ENCODE results near the gene RTN1. TPM values are rescaled to one million over a fixed set of nuclear protein-coding genes. Genes with fewer than 3 reads are reported as not detected.

The RTN1 gene
- total RNA-seq, 1 experiment from 2014 or later, result 1.1 TPM

DNA sequence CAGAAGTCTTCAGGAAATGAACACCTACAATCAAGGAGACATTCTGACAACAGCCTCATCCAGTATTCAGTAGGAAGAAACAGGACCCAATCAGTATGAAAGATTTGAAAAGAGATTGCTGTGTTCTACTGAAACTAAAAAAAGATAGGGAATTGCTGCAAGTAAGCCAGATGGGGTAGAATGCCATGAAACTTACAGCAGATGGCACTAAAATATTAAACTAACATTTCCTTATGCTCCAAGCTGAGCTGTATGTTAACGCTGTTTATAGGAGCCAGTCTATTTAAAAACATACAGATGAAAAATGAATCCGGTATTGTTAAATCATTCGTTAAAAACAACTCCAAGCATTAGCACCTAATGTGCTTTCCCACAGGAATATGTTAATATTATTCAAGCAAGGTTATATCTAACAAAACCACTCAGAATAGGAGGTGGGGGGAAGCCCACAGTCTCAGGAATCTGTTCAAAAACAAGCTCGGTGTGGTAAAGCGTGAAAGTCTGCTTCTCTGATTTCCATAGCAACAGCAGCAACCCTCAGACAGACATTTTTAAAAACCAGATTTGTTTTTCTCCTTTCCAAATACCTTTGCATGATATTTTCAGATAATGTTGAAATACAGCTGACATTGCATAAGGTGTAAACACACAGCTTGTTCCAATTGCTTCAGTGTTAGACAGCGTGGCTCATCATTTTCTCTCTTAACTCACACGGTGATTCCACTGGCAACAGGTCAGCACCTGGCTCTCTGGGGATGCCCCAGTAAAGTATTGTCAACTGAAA is 162.6 kb downstream of the RTN1 start:
- no peak for TF ChIP-seq ELF4 (CRISPR knock-in tag; IDR thresholded peaks at IDR 0.05; ENCODE audit: low read depth)

DNA sequence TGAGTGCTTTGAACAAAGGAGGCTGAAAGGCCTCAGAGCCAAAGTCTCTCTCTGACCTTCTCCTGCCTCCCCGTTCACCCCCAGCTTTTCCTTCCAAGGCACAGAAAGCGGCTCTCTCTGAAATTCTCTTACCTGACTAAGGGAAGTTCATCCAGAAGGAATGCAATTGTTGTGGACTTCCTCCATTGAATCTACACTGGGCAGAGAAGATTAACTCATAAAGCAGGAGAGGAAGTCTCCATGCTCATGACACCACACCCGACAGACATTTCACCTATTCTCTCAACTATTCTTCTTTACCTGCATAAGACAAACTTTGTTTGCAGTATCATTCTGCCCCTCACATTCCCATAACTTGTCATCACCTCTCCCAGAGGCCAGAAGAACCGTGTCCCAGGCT is 164.7 kb downstream of the RTN1 start:
- CTCF ChIA-PET, result no interaction called here
- POLR2A ChIA-PET, result no interaction called here
- no peaks in the 10 kb centered on the region for H3K4me1 Mint-ChIP-seq

More for the DNA sequence above, 162.6 kb downstream of the RTN1 start:
- DNase-seq (ENCODE audit: low spot score) (no peak), ATAC-seq (no peak)
- Mint-ChIP-seq H3K4me1 (no peaks in the 10 kb centered on the region), H3K36me3 (no peaks in the 10 kb centered on the region), H3K4me3 (no peak overlapping the region), H3K27ac (no peak overlapping the region), H3K9me3 (peaks cover 8% of the 10 kb centered on the region), H3K27me3 (ENCODE audit: low read depth) (no peaks in the 10 kb centered on the region)
- ChIA-PET POLR2A (no interaction called here), CTCF (interaction anchor here (1.0 to 1.4 kb wide), 2 partner anchors 20 to 190 kb away, joined by 3 to 4 read pairs; no protein-coding TSS in a partner anchor)

More for the DNA sequence above, 164.7 kb downstream of the RTN1 start:
- Mint-ChIP-seq H3K4me3 (no peak overlapping the region), H3K36me3 (peaks cover 11% of the 10 kb centered on the region), H3K27ac (no peak overlapping the region), H3K9me3 (peaks cover 26% of the 10 kb centered on the region), H3K27me3 (ENCODE audit: low read depth) (no peaks in the 10 kb centered on the region)
- TF ChIP-seq GABPB1 (CRISPR knock-in tag; IDR thresholded peaks at IDR 0.05) (no peak), ZNF671 (CRISPR knock-in tag; IDR thresholded peaks at IDR 0.05) (no peak), ELF4 (CRISPR knock-in tag; IDR thresholded peaks at IDR 0.05; ENCODE audit: low read depth) (no peak), NFATC4 (CRISPR knock-in tag; IDR thresholded peaks at IDR 0.05) (no peak), JAZF1 (CRISPR knock-in tag; IDR thresholded peaks at IDR 0.05) (no peak), IRF2 (CRISPR knock-in tag; IDR thresholded peaks at IDR 0.05; ENCODE audit: borderline replicate concordance, low read depth) (no peak), EMX1 (CRISPR knock-in tag; IDR thresholded peaks at IDR 0.05) (no peak), RORB (CRISPR knock-in tag; IDR thresholded peaks at IDR 0.05) (no peak), ZNF219 (CRISPR knock-in tag; IDR thresholded peaks at IDR 0.05; ENCODE audit: borderline replicate concordance) (no peak), PRRX2 (CRISPR knock-in tag; IDR thresholded peaks at IDR 0.05) (no peak), SOX15 (CRISPR knock-in tag; IDR thresholded peaks at IDR 0.05) (no peak), ZNF423 (CRISPR knock-in tag; IDR thresholded peaks at IDR 0.05) (no peak), ZNF396 (CRISPR knock-in tag; IDR thresholded peaks at IDR 0.05; ENCODE audit: borderline replicate concordance) (no peak), TP53 (CRISPR knock-in tag; IDR thresholded peaks at IDR 0.05) (no peak)
- TF ChIP-seq, protein P1, sequence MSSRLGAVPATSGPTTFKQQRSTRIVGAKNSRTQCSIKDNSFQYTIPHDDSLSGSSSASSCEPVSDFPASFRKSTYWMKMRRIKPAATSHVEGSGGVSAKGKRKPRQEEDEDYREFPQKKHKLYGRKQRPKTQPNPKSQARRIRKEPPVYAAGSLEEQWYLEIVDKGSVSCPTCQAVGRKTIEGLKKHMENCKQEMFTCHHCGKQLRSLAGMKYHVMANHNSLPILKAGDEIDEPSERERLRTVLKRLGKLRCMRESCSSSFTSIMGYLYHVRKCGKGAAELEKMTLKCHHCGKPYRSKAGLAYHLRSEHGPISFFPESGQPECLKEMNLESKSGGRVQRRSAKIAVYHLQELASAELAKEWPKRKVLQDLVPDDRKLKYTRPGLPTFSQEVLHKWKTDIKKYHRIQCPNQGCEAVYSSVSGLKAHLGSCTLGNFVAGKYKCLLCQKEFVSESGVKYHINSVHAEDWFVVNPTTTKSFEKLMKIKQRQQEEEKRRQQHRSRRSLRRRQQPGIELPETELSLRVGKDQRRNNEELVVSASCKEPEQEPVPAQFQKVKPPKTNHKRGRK (CRISPR knock-in tag; IDR thresholded peaks at IDR 0.05; ENCODE audit: borderline replicate concordance), result no peak
- TF ChIP-seq, protein P2, sequence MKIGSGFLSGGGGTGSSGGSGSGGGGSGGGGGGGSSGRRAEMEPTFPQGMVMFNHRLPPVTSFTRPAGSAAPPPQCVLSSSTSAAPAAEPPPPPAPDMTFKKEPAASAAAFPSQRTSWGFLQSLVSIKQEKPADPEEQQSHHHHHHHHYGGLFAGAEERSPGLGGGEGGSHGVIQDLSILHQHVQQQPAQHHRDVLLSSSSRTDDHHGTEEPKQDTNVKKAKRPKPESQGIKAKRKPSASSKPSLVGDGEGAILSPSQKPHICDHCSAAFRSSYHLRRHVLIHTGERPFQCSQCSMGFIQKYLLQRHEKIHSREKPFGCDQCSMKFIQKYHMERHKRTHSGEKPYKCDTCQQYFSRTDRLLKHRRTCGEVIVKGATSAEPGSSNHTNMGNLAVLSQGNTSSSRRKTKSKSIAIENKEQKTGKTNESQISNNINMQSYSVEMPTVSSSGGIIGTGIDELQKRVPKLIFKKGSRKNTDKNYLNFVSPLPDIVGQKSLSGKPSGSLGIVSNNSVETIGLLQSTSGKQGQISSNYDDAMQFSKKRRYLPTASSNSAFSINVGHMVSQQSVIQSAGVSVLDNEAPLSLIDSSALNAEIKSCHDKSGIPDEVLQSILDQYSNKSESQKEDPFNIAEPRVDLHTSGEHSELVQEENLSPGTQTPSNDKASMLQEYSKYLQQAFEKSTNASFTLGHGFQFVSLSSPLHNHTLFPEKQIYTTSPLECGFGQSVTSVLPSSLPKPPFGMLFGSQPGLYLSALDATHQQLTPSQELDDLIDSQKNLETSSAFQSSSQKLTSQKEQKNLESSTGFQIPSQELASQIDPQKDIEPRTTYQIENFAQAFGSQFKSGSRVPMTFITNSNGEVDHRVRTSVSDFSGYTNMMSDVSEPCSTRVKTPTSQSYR (CRISPR knock-in tag; IDR thresholded peaks at IDR 0.05), result no peak
- TF ChIP-seq, protein P3, sequence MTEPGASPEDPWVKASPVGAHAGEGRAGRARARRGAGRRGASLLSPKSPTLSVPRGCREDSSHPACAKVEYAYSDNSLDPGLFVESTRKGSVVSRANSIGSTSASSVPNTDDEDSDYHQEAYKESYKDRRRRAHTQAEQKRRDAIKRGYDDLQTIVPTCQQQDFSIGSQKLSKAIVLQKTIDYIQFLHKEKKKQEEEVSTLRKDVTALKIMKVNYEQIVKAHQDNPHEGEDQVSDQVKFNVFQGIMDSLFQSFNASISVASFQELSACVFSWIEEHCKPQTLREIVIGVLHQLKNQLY (CRISPR knock-in tag; IDR thresholded peaks at IDR 0.05), result no peak
- TF ChIP-seq, protein P4, sequence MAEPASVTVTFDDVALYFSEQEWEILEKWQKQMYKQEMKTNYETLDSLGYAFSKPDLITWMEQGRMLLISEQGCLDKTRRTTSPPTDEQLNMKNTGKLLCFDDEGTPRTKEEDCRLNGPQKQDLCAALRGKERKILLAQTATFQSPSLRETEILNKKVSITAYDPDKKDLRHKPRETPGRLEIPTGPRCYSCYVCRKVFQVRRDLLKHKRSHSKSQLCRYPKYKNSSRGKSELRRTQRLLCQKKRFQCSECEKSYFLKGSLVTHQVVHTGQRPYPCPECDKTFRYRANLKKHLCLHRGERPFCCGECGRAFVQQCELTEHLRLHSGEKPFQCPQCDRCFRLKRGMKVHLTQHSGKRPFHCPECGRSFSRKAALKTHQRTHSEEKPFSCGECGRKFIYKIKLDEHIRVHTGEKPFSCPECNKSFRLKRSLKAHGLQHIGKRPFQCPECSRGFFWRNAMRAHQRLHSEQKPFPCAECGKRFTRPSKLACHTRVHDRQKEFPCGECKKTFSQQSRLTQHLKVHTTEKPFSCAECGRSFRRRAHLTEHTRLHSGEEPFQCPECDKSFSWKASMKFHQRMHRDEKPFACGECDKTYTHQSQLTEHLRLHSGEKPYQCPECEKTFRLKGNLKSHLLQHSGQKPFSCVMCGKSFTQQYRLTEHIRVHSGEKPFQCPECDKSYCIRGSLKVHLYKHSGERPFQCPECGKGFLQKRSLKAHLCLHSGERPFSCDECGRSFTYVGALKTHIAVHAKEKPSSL (CRISPR knock-in tag; conservative IDR thresholded peaks at IDR 0.05), result no peak
- TF ChIP-seq, protein P5, sequence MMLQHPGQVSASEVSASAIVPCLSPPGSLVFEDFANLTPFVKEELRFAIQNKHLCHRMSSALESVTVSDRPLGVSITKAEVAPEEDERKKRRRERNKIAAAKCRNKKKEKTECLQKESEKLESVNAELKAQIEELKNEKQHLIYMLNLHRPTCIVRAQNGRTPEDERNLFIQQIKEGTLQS (CRISPR knock-in tag; conservative IDR thresholded peaks at IDR 0.05), result no peak
- TF ChIP-seq, protein P6, sequence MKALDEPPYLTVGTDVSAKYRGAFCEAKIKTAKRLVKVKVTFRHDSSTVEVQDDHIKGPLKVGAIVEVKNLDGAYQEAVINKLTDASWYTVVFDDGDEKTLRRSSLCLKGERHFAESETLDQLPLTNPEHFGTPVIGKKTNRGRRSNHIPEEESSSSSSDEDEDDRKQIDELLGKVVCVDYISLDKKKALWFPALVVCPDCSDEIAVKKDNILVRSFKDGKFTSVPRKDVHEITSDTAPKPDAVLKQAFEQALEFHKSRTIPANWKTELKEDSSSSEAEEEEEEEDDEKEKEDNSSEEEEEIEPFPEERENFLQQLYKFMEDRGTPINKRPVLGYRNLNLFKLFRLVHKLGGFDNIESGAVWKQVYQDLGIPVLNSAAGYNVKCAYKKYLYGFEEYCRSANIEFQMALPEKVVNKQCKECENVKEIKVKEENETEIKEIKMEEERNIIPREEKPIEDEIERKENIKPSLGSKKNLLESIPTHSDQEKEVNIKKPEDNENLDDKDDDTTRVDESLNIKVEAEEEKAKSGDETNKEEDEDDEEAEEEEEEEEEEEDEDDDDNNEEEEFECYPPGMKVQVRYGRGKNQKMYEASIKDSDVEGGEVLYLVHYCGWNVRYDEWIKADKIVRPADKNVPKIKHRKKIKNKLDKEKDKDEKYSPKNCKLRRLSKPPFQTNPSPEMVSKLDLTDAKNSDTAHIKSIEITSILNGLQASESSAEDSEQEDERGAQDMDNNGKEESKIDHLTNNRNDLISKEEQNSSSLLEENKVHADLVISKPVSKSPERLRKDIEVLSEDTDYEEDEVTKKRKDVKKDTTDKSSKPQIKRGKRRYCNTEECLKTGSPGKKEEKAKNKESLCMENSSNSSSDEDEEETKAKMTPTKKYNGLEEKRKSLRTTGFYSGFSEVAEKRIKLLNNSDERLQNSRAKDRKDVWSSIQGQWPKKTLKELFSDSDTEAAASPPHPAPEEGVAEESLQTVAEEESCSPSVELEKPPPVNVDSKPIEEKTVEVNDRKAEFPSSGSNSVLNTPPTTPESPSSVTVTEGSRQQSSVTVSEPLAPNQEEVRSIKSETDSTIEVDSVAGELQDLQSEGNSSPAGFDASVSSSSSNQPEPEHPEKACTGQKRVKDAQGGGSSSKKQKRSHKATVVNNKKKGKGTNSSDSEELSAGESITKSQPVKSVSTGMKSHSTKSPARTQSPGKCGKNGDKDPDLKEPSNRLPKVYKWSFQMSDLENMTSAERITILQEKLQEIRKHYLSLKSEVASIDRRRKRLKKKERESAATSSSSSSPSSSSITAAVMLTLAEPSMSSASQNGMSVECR (CRISPR knock-in tag; IDR thresholded peaks at IDR 0.05; ENCODE audit: borderline replicate concordance), result no peak
- DNase-seq (ENCODE audit: low spot score) (no peak), ATAC-seq (no peak)

Data from WTC11 (cell line).